Testis (tissue), 2 donors: ENCODE data around the gene FAM174A.

Experiments used
- CTCF ChIP-seq, 3 experiments: fragments of 450-650 bp in 2 of 3; fragments of 200-600 bp in 1 of 3; sonication (generic) in 1 of 3; IDR thresholded peaks; one replicate each; pipeline ENCODE4 v1.5.1; 2016 to 2019; ENCODE audit warnings: antibody characterized with exemption in 3 of 3, mild to moderate bottlenecking in 2 of 3, moderate library complexity in 1 of 3
- POLR2A ChIP-seq: fragments of 450-650 bp; IDR thresholded peaks from one replicate; pipeline ENCODE4 v1.6.1; 2017; ENCODE audit warnings: antibody characterized with exemption, mild to moderate bottlenecking, moderate library complexity

GRCh38 chr5:100634937-100635534 is 99.9 kb downstream of the FAM174A start:
- TF ChIP-seq CTCF (IDR thresholded peaks at IDR 0.05) (no peak), POLR2A (no peak)
